ENCODE results near the gene EMX1. TPM values are rescaled to one million over a fixed set of nuclear protein-coding genes. Genes with fewer than 3 reads are reported as not detected.

The EMX1 gene
- total RNA-seq, 4 donors from 2014 or later: 0.21 TPM; not detected in 3

GRCh38 chr2:72945450-72946019 is 28.2 kb downstream of the EMX1 start:
- intact Hi-C loops (cut with DNase I; ENCODE audit: low total_unique reads): no loop called here
- no peaks in the 10 kb centered on the region for H3K36me3 ChIP-seq
- no peak for DNase-seq
- TF ChIP-seq CTCF (IDR thresholded peaks at IDR 0.05) (no peak), POLR2A (IDR thresholded peaks at IDR 0.05) (no peak)
- no peaks in the 10 kb centered on the region for H3K4me1 ChIP-seq
- no peaks in the 10 kb centered on the region for H3K27me3 ChIP-seq
- H3K4me3 ChIP-seq: no peak overlapping the region
- H3K9me3 ChIP-seq: no peaks in the 10 kb centered on the region
- no peak overlapping the region for H3K27ac ChIP-seq

DNA sequence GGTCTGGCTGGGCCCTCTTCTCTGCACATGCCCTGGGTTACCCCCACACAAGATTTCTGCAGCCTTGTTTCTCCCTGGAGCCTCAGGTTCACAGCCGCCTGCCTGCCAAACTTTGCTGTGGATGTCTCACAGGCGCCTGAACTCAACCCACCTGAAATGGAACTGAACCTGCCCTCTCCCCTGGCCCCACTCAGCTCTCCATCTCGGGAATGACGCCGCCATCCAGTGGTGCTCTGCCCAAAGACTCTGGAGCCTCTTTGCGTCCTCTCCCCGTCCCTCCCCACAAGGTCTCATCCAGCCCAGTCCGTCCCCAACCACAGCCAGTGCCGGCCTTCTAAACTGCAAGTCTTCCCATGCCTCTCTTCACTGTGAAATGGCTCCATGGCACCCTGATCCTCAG is 29.1 kb downstream of the EMX1 start:
- no peak for DNase-seq
- Histone ChIP-seq H3K4me3 (no peak overlapping the region), H3K27me3 (no peaks in the 10 kb centered on the region), H3K4me1 (no peaks in the 10 kb centered on the region), H3K27ac (no peak overlapping the region), H3K9me3 (no peaks in the 10 kb centered on the region), H3K36me3 (no peaks in the 10 kb centered on the region)
- TF ChIP-seq CTCF (IDR thresholded peaks at IDR 0.05): no peak
- TF ChIP-seq POLR2A (IDR thresholded peaks at IDR 0.05): no peak
- intact Hi-C loops (cut with DNase I; ENCODE audit: low total_unique reads): no loop called here

DNA sequence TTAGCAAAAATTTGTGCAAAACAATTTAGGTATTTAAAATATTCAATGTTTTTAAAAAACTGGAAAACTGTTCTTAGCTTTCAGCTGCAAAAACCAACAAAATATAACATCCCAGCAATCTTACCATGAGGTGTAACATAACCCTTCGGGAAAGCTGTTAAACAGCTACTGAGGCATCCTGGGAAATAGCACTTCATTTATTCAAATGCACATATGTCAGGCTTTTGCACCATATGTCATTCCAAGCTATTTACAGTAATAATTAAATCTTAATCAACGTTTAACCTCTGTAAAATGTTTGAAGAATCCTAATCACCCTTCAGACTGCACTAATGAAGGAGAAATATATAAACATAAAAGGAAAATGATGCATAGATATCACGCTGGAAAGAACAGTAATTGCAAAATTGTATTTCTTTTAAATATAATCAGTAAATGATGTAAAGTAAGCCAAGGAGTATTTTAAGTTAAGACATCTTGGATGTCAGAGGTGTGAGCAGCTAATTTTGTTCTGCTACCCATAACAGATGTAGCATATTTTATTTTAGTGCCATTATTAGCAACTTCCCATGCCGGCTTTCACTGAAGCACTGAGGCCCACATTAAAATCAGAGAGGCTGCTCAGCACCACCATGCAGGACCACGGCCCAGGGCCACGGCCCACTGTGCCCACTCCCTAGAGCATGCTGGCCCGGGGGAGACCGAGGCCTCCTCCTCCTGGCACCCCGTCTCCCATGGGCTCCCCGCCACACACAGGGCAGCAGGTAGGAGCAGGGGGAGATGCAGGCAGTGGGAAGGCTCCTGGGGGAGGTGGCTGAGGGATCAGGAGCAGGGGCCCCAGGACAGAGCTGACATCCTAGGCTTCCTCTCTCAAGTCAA is 30.9 kb downstream of the EMX1 start:
- TF ChIP-seq CTCF (IDR thresholded peaks at IDR 0.05): no peak
- no peak for TF ChIP-seq POLR2A (IDR thresholded peaks at IDR 0.05)
- no peaks in the 10 kb centered on the region for H3K9me3 ChIP-seq
- no peak overlapping the region for H3K4me3 ChIP-seq
- no peaks in the 10 kb centered on the region for H3K27me3 ChIP-seq
- no peak overlapping the region for H3K27ac ChIP-seq
- DNase-seq: no peak
- no peaks in the 10 kb centered on the region for H3K36me3 ChIP-seq
- H3K4me1 ChIP-seq: no peaks in the 10 kb centered on the region
- intact Hi-C loops (cut with DNase I; ENCODE audit: low total_unique reads): no loop called here

GRCh38 chr2:72949045-72949444 is 31.7 kb downstream of the EMX1 start:
- TF ChIP-seq CTCF (IDR thresholded peaks at IDR 0.05): no peak
- no peak for TF ChIP-seq POLR2A (IDR thresholded peaks at IDR 0.05)
- intact Hi-C loops (cut with DNase I; ENCODE audit: low total_unique reads): no loop called here
- H3K27me3 ChIP-seq: no peaks in the 10 kb centered on the region

DNA sequence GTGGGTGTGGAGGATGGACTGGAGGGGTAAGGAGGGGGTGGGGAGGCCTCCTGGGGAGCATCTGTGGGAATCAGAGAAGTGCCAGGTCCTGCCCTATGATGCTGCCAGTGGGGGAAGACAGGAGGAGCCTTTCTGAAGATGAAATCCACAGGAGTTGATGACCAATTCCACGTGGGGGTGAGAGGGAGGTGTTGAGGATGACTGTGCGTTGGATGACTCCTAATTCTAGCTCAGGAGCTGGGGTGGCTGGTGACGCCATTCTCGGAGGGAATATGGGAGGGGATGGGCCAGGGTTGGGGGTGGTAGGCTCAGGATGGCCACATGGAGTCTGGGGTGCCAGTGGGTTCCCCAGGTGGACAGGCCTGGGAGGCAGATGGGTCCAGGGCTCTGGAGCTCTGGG is 32.3 kb downstream of the EMX1 start:
- H3K4me3 ChIP-seq: no peak overlapping the region
- no peak overlapping the region for H3K27ac ChIP-seq
- no peak for DNase-seq
- intact Hi-C loops (cut with DNase I; ENCODE audit: low total_unique reads): no loop called here
- H3K4me1 ChIP-seq: no peaks in the 10 kb centered on the region
- H3K27me3 ChIP-seq: no peaks in the 10 kb centered on the region
- H3K9me3 ChIP-seq: no peaks in the 10 kb centered on the region
- no peaks in the 10 kb centered on the region for H3K36me3 ChIP-seq
- TF ChIP-seq CTCF (IDR thresholded peaks at IDR 0.05): no peak
- no peak for TF ChIP-seq POLR2A (IDR thresholded peaks at IDR 0.05)

More at GRCh38 chr2:72949045-72949444, 31.7 kb downstream of the EMX1 start:
- H3K4me3 ChIP-seq: no peak overlapping the region
- no peaks in the 10 kb centered on the region for H3K4me1 ChIP-seq
- H3K36me3 ChIP-seq: no peaks in the 10 kb centered on the region
- no peak overlapping the region for H3K27ac ChIP-seq
- no peak for DNase-seq
- no peaks in the 10 kb centered on the region for H3K9me3 ChIP-seq
